ENCODE data around the gene PLCH1. TPM values are rescaled to one million over a fixed set of nuclear protein-coding genes. Genes with fewer than 3 reads are reported as not detected.

The PLCH1 gene
- total RNA-seq, 4 donors from 2014 or later = under 0.01 TPM; not detected in 3

GRCh38 chr3:155418407-155418806, 326.5 kb downstream of the PLCH1 start:
- no peak for TF ChIP-seq CTCF (IDR thresholded peaks at IDR 0.05; ENCODE audit: low read depth)

- no peak for TF ChIP-seq CTCF (IDR thresholded peaks at IDR 0.05; ENCODE audit: low read depth)
These were observed 327.8 kb downstream of the PLCH1 start for GRCh38 chr3:155417119-155417517.

- TF ChIP-seq CTCF (IDR thresholded peaks at IDR 0.05; ENCODE audit: low read depth) = no peak
These were observed 328.3 kb downstream of the PLCH1 start for GRCh38 chr3:155416500-155417118.

- no peak for TF ChIP-seq CTCF (IDR thresholded peaks at IDR 0.05; ENCODE audit: low read depth)
These were observed 332.0 kb downstream of the PLCH1 start for GRCh38 chr3:155412904-155413303.

GRCh38 chr3:155411500-155412223, 333.2 kb downstream of the PLCH1 start:
- TF ChIP-seq CTCF (IDR thresholded peaks at IDR 0.05; ENCODE audit: low read depth) = no peak

- TF ChIP-seq CTCF (IDR thresholded peaks at IDR 0.05; ENCODE audit: low read depth) = no peak
These were observed 335.5 kb downstream of the PLCH1 start for GRCh38 chr3:155409336-155409735.

GRCh38 chr3:155407971-155408370, 336.9 kb downstream of the PLCH1 start:
- TF ChIP-seq CTCF (IDR thresholded peaks at IDR 0.05; ENCODE audit: low read depth) = no peak
